Sigmoid colon (tissue), 4 donors: ENCODE measurements around the gene CCNH.

ENCODE experiments used
- EP300 ChIP-seq, 4 donors: sonication (generic); formaldehyde crosslinking; IDR thresholded peaks; one replicate each; pipeline ENCODE4 v1.6.1; 2017; ENCODE audit warnings: antibody characterized with exemption in 4 of 4
- POLR2AphosphoS5 ChIP-seq, 4 donors: sonication (generic); formaldehyde crosslinking; IDR thresholded peaks; one replicate each; pipeline ENCODE4 v1.6.1; 2017; ENCODE audit warnings: antibody characterized with exemption in 4 of 4
- TF ChIP-seq, protein P1 (sequence below), 4 experiments: fragments of 450-650 bp in 3 of 4; fragments of 200-600 bp in 1 of 4; IDR thresholded peaks; one replicate each; pipeline ENCODE4 v1.5.1; 2016 to 2019; ENCODE audit warnings: antibody characterized with exemption in 4 of 4, mild to moderate bottlenecking in 3 of 4, moderate library complexity in 2 of 4

DNA sequence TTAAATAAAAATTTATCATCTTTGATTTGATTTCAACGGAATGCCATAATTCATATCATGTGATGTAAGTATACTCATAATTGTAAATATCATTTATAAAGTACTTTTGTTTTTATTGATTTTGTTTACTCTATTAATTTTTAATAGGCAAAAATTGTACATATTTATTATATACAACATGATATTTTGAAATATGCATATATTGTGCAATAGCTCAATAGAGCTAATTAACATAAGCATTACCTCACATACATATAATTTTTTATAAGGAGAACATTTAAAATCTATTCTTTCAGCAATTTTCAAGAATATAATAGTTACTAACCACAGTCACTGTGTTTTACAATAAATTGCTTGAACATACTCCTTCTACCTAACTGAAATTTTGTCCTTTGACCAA, 25.0 kb upstream of the CCNH start:
- TF ChIP-seq, protein P1, sequence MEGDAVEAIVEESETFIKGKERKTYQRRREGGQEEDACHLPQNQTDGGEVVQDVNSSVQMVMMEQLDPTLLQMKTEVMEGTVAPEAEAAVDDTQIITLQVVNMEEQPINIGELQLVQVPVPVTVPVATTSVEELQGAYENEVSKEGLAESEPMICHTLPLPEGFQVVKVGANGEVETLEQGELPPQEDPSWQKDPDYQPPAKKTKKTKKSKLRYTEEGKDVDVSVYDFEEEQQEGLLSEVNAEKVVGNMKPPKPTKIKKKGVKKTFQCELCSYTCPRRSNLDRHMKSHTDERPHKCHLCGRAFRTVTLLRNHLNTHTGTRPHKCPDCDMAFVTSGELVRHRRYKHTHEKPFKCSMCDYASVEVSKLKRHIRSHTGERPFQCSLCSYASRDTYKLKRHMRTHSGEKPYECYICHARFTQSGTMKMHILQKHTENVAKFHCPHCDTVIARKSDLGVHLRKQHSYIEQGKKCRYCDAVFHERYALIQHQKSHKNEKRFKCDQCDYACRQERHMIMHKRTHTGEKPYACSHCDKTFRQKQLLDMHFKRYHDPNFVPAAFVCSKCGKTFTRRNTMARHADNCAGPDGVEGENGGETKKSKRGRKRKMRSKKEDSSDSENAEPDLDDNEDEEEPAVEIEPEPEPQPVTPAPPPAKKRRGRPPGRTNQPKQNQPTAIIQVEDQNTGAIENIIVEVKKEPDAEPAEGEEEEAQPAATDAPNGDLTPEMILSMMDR (IDR thresholded peaks at IDR 0.05), result no peak
- TF ChIP-seq EP300 (IDR thresholded peaks at IDR 0.05), result no peak
- no peak for TF ChIP-seq POLR2AphosphoS5 (IDR thresholded peaks at IDR 0.05)
